ENCODE measurements around the gene CXCL11.

DNA sequence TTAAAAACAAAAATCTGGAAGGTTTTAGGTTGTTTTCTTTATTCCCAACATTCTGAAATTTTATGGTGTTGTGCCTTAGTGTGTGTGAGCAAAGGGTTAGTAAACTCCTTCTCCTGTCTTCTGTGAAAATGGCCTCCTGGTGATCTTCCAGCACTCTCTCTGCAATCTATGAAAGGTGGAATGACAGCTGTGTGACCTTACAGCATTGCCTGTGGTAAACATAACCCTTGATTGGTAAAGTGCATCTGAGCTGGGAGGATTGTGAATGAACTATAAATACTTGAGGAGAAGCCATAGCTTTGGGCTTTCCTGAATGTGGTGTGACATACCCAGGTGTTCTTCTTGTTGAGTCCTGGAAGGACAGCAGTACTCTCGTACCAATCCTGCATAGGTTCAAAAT lies 48.7 kb upstream of the CXCL11 start:
- TF ChIP-seq EP300 (IDR thresholded peaks at IDR 0.05; ENCODE audit: low read depth): no peak
- TF ChIP-seq, protein P1, sequence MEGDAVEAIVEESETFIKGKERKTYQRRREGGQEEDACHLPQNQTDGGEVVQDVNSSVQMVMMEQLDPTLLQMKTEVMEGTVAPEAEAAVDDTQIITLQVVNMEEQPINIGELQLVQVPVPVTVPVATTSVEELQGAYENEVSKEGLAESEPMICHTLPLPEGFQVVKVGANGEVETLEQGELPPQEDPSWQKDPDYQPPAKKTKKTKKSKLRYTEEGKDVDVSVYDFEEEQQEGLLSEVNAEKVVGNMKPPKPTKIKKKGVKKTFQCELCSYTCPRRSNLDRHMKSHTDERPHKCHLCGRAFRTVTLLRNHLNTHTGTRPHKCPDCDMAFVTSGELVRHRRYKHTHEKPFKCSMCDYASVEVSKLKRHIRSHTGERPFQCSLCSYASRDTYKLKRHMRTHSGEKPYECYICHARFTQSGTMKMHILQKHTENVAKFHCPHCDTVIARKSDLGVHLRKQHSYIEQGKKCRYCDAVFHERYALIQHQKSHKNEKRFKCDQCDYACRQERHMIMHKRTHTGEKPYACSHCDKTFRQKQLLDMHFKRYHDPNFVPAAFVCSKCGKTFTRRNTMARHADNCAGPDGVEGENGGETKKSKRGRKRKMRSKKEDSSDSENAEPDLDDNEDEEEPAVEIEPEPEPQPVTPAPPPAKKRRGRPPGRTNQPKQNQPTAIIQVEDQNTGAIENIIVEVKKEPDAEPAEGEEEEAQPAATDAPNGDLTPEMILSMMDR (IDR thresholded peaks at IDR 0.05): no peak
- no peak for TF ChIP-seq POLR2A (IDR thresholded peaks at IDR 0.05)
- TF ChIP-seq POLR2AphosphoS5 (IDR thresholded peaks at IDR 0.05): no peak

Data from transverse colon (tissue), 4 donors.